Choroid plexus epithelial cell (primary cell): ENCODE results near the gene MCTP2.

Source experiments
- DNase-seq: peaks from one replicate; pipeline ENCODE4 v3.0.0-alpha.2; 2010; ENCODE audit warnings: low read depth
- H3K4me3 ChIP-seq: 2 replicates; pipeline ENCODE4 v1.5.1; 2011; ENCODE audit warnings: low read depth, mild to moderate bottlenecking, control low read depth, low read length, moderate library complexity
- TF ChIP-seq, protein P1 (sequence below): conservative IDR thresholded peaks from 2 replicates; pipeline ENCODE4 v1.5.1; 2011; ENCODE audit warnings: low read depth, mild to moderate bottlenecking, control low read depth, inconsistent platforms, low read length, moderate library complexity

Gene MCTP2

GRCh38 chr15:94228611-94229010 is 2.8 kb upstream of the MCTP2 start:
- DNase-seq = no peak
- TF ChIP-seq, protein P1, sequence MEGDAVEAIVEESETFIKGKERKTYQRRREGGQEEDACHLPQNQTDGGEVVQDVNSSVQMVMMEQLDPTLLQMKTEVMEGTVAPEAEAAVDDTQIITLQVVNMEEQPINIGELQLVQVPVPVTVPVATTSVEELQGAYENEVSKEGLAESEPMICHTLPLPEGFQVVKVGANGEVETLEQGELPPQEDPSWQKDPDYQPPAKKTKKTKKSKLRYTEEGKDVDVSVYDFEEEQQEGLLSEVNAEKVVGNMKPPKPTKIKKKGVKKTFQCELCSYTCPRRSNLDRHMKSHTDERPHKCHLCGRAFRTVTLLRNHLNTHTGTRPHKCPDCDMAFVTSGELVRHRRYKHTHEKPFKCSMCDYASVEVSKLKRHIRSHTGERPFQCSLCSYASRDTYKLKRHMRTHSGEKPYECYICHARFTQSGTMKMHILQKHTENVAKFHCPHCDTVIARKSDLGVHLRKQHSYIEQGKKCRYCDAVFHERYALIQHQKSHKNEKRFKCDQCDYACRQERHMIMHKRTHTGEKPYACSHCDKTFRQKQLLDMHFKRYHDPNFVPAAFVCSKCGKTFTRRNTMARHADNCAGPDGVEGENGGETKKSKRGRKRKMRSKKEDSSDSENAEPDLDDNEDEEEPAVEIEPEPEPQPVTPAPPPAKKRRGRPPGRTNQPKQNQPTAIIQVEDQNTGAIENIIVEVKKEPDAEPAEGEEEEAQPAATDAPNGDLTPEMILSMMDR = no peak
- H3K4me3 ChIP-seq = no peak overlapping the region

- no peak for DNase-seq
- TF ChIP-seq, protein P1 = no peak
- no peak overlapping the region for H3K4me3 ChIP-seq
Observed at GRCh38 chr15:94229591-94230369, 1.6 kb upstream of the MCTP2 start.

DNA sequence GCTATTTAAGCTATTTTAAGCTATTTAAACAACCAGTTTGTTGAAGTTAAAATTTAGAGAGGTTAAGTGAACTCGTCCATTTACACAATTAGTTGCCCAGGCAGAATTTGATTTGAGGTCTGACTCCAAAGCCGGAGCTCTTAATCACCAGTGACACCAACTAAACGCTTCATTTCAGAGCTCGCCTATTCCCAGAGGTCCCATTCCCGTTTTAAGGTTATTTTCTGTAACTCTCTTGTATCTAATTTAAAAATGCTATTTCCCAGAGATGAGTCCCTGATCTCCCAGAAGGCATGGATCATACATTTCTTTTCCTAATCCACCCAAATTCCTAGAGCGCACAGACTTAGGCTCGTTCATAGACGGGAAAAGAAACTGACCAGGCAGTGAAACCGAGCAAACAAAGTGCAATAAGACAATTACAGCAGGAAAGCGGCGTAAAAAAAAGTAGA is 904 bp upstream of the MCTP2 start:
- TF ChIP-seq, protein P1 = no peak
- no peak for DNase-seq
- H3K4me3 ChIP-seq = peak overlapping the region; percentile 52

DNA sequence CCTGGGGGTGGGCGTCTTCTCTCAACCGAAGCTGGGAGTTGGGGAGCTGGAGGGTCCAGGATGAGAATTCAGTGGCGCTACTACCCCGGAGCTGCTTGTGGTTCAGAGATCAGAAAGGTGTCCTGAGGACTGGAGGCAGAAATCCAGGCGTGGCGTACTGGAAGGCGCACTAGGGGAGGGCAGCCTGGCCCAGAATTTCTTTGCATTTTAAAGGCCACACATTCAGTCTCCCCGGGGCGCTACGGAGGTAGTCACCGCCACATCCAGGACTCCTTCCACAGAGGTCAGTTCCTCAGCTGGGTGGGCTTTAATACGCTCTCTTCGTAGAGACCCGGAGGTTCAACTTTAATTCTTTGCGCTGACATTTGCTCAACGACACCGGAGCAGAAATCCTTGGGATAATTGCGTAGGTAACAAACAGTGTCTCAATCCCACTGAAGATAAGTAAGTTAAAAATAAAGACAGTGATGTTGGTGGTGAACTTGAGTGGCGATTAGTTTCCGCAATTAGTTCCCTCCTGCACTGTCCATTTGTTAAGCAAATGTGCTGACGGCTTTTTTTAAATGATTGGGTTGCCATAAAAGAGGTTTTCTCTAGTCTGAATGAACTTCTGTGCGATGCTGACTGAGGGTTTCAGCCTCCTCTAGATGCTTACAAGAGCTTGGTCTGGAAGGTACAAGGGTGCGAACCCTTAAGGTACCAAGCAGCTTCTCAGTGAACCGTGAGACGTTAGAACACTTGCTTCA is 535 bp downstream of the MCTP2 start:
- TF ChIP-seq, protein P1 = no peak
- peak overlapping the region; percentile 52 for H3K4me3 ChIP-seq
- DNase-seq = no peak

DNA sequence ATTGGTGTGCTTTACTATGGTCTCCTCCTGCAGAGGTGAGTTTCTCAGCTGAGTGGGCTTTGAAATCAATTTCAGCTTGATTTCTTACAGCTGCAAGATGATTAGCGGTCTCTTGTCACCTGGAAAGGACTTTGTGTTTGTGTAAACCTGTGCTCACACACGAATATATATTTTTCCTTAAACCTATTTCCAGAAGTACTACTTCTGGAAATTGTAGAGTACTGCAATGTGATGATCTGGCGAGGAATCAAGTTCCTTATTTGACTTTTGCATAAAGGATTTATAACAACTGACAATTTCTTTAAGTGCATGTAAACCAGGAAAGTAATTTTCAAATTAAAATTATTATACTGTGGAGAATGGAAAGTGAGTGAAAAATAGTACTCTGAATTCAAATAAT is 2.1 kb downstream of the MCTP2 start:
- DNase-seq = no peak
- no peak overlapping the region for H3K4me3 ChIP-seq
- TF ChIP-seq, protein P1 = no peak

GRCh38 chr15:94234300-94234699 is 2.9 kb downstream of the MCTP2 start:
- TF ChIP-seq, protein P1 = no peak
- peak; percentile 35 for DNase-seq
- H3K4me3 ChIP-seq = no peak overlapping the region
